GF-D8 (cell line): Measurements from ENCODE around the gene NCMAP.
"Not testable (repeated sequence)": the region's sequence is repeated elsewhere in the genome, so short reads cannot be mapped to it uniquely, and the experiment has no call there.

ENCODE experiments used
- DNase-seq: peaks from one replicate; lab custom pipeline; 2025; lab: John Stamatoyannopoulos, UW

NCMAP gene

DNA sequence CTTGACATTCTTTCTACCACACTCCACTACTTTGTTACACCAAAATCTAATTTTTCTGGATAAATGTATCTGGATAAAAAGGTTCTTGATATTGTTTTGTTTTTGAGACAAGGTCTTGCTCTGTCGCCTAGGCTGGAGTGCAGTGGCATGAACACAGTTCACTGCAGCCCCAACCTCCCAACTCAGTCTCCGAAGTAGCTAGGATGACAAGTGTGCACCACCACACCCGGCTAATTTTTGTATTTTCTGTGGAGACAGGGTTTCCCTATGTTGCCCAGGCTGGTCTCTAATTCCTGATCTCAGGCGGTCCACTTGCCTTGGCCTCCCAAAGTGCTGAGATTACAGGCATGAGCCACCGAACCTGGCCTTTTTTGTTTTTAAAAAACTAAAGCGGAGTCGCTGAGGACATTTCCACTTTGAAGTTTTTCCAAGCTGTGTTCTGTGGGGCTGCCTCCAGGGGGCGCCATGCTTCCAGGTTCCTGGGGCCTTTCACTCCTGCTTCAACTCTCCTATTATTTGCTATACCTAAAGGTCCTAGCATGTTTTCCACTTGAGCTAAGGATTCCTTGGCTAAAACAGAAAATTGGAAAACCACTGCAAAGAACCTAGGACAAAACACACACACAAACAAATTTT, 14.1 kb upstream of the NCMAP start:
- DNase-seq = no peak

DNA sequence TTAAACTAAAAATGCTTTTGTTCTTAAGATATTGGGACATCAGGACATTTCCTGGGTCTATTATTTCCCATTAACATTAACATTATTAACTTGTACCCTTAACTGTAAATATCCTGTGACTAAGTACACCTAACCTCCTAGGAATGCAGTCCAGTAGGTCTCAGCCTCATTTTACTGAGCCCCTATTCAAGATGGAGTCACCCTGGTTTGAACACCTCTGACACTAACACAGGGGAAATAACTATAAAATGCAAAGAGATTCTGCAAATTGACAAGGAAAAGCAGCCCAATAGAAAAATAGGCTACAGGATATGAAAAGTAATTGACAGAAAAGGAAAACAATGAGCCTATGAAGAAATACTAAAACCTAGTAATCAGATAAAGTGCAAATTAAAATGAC, 11.6 kb upstream of the NCMAP start:
- no peak for DNase-seq

DNA sequence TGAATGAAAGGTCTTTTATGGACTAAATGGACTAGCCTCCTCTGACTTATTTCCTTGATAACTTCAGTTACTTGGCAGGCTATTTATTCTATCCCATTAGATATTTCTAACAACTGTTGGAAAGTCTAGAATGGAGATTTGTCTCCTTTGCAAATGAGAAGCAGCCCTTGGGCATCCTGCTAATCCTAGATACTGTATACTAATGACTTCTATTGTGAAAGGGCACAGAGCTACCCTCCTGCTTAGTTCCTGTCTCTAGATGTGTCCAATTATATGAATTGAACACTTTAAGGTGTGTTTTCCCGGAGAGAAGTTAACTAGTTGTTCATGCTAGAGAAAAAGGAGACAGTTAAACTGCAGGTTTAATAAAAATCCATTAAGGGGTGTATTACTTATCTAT, 10.2 kb upstream of the NCMAP start:
- DNase-seq = no peak

DNA sequence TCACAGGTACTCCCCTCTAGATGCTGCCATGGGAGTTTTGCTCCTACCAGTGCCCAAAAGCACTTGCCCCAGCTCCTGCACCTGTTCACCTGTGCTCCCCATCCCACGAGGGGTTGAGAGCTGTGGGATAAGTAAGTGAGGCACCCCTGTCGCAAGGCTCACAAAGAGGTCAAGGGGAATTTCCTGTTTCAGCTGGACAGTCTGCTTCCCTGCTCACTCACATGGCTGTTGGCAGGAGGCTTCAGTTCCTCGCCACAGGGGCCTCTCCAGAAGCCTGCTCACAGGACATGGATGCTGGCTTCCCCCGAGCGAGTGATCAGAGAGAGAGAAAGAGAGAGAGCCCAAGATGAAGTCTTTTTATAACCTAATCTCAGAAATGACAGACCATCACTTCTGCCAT, 8.7 kb upstream of the NCMAP start:
- DNase-seq = no peak

DNA sequence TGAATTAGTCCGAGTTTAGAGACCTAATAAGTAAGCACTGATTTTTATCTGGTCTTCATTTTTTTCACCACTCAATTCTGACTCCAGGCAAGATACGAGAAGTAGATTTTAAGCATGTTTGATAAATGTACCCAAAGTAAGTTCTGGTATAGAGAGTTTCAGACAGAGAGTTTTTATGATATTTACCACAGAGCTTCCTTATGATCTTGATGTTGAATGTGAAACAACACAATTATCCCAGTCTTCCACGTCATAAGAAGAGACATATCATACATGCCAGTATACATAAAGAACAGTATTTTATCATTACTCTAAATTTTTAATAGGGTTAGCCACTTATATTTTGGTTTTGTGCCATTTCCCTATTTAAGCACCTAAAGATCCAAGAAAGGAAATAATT, 7.8 kb upstream of the NCMAP start:
- no peak for DNase-seq

DNA sequence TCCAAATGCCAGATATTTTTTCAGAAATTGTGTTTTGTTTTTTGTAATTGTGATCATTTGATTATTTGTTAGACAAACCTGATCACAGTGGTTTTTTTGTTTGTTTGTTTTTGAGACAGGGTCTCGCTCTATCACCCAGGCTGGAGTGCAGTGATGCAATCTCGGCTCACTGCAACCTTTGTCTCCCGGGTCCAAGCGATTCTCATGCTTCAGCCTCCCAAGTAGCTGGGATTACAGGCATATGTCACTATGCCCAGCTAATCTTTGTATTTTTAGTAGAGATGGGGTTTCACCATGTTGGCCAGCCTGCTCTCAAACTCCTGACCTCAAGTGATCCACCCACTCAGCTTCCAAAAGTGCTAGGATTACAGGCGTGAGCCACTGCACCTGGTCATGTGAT, 6.7 kb upstream of the NCMAP start:
- not testable (repeated sequence) for DNase-seq

DNA sequence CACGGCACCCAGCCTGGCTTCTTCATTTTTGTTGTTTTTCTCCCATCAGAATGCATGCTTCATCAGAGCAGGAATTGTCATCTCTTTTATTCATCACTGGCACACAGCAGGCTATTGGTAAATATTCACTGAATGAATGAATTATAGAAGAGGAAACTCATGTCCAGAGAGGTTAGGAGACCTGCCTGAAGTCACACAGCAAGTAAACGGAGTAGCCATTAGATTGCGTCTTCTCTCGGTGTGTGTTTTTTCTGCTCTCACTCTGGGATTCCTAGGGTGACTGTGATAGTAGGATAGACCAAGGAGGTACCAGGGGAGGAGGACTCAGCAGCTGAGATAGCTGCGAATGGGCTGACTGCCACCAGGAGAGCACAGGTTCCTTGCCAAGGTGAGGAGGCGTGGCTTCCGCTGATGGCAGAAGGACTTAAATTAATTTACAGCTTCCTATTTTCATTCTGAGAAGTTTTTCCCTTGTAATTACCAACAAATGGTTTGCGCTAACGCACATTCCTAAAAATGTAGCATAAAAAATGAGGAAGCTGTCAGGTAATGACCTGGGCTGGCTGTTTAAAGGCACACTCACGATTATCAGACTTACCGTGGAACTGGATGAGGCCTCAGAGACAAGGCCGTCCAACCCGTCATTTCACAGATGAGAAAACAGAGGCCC, 4.5 kb upstream of the NCMAP start:
- DNase-seq = no peak

DNA sequence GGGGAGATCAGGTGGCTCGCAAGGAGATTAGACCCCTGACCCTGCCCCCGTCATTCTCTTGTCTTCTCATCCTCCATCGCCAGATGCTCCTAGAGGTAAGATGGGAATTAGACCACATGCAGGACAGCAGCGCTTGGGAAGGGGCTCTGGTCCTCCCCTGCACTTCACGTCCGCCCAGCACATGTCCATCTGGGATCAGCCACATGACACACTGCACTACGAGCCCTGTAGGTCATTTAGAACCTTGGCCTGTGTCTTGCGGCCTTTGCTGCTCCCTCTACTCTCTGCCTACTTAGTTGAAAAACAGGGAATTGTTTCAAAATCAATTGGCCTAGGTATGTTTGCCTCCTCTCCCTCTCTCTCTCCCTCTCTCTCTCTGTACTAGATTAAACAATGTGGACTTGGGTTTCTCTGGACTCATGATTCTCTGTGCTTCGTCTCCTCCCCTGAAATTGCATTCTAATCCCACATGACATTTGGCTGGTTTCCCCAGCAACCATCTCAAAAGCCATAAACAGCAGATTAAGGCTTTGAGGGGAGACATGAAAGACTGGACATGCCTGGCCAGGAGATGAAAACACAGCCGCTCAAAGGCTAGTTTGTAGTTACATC, 3.8 kb upstream of the NCMAP start:
- DNase-seq = no peak

DNA sequence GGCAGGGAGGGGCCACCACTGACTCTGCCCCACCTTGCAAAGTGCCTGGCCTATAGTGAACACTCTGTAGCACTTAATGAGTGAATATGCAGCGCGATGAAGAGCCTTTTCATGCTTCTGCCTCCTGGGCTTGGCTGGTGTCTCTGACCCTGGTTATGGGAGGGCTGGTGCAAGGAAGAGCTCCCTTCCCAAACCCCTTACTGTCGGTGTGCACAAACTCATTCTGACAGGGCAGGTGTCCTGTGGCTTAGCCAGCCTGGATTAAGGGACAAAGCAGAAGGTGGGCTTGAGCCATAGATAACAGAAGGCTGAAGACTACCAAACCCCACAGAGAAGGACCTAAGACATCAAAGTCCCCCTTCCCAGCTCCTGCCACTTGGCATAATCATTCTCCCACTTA, 2.0 kb upstream of the NCMAP start:
- DNase-seq = no peak

DNA sequence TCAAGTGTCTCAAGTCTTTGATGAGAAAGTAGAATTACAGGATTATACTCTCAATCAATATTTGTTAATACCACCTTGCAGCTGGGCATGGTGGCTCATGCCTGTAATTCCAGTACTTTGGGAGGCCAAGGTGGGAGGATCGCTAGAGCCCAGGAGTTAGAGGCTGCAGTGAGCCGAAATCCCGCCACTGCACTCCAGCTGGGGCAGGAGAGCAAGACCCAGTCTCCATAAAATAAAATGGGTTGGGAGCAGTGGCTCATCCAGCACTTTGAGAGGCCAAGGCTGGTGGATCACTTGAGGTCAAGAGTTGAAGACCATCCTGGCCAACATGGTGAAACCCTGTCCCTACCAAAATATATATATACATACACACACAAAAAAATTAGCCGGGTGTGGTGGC, 1.2 kb upstream of the NCMAP start:
- no peak for DNase-seq

DNA sequence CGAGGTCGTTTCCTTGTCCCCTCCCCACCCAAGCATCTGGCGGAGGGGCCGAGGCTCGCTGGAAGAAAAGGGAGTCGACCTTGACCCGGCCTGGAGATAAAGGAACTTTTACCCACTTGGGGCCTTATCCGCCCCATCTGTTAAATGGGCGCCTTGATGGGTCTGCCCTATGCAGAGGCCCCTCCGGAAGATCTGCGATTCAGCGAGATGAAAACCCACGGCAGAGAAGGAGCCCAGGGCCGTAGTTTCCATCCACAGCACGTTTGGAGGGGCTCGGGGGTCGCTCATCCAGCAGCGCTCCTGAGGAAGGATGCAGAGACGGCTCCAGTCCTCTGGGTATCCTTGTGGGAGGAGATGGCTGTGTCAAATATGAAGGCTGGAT, 518 bp downstream of the NCMAP start:
- DNase-seq = no peak

DNA sequence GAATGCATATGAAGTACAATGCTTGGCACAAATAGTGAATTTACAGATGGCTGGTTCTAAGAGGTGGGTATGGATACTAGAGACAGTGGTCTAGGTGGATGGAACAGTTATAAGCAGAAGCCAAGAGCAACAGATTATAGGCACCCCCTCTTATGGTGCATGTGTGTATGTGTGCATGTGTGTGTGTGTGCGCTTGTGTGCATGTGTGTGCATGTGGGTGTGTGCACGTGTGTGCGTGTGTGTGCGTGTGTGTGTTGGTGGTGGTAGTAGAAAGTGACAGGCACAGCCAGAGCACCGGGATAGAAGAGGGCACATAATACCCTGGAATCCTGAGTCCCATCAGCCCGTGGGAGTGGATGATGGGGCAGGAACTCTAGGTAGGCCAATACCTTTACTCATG, 1.3 kb downstream of the NCMAP start:
- DNase-seq = no peak

DNA sequence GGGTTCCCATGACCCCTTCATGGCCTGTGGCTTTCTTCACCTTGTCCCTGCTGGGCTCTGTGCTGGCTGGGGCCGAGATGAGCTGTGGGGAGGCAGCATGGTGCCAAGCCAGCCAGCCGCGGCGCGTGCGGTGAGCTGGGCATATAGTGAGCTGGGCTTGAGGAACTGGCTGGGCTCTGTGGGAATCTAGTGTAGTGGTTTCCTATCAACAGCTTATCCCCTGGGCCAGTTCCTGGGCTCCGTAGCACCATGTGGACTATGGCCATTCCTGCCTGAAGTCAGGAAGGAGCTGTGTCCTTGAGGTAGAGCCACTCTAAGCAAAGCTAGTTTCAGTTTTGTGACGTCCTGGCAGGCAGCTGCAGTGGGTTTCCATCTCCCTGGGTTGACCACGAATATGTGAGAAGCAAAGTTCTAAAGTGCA, 1.8 kb downstream of the NCMAP start:
- no peak for DNase-seq

DNA sequence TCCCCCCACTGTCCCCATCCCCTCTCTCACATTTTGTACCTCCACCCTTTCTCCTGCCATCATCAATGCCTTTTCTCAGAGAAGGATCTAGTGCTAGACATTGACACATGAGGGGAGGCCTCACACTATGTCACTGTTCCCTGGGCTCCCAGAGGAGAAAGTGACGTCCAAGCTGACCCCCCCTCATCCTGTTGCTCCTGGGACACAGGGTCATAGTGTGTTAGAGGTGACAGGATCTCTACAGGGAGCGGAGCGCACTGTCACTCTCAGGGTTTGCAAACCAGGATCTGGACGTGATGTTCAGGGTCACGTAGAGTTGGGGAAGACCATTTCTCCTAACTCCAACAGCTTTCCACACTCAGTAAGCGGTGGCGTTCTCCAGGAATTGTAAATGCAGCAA, 2.6 kb downstream of the NCMAP start:
- no peak for DNase-seq

DNA sequence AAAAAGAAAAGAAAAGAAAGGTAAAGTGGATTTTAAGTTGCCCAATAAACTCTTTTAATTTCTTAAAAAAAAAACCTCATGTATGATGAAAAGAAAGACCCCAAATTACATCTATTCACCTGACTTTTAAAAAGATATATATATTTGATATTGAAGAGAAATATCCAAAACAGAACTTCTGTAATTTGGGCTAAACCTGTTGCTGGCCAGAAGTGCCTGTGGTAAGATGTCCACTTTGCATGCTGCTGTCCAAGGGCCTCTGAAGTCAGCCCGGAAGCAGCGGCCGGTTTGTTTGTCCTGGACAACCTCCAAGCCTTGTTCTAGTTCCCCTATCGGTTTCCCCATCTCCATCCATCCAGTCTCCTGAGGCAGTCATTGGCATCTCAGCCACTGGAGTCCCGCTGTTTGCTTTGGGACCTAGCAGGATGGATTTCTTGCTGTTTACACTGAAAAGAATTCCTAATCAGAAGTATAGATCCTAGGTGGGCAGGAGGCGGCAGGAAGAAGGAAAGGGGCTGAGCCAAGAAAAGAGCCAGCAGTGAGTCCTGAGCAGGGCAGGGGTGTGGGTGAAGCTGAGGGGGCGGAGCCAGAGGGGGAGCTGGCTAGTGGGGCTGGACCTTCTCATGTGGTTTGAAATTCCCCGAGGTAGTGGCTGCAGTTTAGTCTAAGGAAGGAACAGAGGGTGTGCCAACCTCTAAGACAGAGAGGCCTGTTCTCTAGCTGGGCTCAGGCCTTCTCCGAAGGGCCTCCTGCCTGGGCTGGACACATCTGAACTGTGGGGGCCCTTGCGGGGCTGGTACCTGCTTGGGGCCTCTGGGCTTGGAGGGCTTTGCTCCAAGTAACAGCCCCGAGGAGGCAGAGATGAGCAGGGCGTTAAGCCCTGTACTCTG, 3.3 kb downstream of the NCMAP start:
- DNase-seq = no peak

DNA sequence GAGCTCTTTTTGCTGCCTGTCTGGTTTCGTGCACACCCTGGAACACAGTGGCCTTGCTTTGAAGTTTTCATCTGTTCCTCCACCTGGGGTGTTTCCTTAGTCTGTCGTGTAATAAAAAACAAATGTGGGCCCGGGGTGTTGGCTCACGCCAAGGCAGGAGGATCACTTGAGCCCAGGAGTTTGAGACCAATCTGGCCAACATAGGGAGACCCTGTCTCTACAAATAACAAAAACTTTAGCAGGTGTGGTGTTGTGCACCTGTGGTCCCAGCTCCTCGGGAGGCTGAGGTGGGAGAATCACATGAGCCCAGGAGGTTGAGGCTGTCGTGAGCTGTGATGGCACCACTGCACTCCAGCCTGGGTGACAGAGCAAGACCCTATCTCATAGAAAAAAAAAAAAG, 4.5 kb downstream of the NCMAP start:
- no peak for DNase-seq

DNA sequence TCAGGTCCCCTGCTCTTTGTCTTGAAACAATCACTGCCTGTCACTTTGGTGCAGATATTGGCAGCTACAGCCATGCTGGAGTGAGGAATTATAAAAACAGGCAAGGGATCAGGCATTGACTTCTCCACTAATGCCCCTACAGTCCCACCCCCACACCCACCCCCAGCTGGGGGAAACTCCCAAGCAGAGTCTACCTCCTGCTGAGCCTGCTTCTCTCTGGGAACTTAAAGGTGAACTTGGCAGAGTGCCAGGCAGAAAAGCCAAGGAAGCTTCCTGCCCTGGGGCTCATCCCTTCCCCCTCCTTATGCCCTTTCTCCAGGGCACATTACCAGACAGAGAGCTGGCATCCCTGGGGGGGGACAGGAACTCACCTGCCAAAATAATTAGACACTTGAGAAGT, 6.7 kb downstream of the NCMAP start:
- no peak for DNase-seq

DNA sequence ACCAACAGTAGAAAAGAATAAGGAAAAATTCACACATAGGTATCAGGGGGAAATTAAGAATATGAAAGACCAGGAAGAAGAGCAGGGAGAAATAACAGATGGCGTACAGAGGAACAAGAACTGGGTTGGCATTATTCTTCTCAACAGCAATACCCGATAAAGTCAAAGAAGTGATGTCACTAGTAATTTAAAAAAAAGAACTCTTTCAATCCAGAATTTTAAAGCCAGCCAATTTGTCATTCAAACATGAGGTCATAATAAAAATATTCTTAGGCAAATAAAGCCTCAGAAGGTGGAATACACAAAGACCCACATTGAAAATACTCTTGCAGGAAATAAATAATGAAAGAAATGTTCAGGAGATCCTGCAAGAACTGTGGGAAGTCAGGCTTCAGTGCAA, 8.8 kb downstream of the NCMAP start:
- no peak for DNase-seq

DNA sequence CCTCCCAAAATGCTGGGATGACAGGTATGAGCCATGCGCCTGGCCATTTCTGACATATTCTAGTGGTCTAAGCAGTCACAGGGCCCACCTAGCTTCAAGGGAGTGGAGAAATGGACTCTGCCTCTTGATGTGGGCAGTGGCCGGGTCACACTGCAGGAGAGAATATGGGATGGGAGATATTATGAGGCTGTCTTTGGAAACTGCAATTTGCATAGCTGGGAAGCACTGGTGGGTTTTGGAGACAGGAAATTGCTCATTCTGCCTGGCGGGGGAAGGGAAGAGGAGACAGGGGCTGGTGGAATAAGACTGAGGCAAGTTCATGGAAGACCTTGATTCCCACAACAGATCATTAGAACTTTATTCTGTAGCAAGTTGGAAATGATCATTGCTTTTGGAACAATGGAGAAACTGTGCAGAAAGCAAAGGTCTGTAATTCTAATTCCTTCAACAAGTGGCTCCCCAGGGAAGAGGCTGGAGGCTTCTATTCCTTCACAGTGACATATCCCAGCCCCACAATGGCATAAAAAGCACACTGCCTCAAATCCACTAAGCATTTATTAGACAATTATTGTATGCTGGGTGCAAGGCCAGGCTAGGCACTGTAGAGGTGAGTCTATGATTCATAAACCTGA, 10.5 kb downstream of the NCMAP start:
- DNase-seq = no peak

DNA sequence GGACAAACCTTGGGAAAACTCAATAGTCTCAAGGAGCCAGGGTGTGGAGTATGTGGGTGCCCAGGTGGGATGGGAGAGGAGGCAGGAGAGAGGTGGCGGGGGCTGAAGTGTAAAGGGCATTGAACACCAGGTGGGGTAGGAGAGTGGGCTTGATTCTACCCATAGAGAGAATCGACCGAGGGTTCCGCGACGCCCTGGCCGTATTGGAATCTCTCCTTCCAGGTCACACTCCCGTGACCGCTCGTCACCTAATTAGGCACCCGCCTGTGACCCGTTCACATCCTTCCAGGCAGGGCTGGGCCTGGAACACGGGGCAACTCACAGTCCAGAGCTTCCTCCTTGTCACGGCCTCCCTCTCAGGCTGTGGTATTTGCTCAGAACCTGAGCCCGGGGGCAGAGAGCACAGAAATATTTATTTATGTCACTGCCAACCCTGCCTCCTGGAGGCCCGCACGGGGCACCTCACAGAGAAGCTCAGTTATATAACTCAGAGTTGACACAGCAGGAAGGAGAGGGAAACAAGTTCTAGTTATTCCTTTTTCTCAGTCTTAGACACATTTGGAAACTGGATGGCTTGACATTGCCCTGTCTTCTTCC, 12.0 kb downstream of the NCMAP start:
- no peak for DNase-seq

DNA sequence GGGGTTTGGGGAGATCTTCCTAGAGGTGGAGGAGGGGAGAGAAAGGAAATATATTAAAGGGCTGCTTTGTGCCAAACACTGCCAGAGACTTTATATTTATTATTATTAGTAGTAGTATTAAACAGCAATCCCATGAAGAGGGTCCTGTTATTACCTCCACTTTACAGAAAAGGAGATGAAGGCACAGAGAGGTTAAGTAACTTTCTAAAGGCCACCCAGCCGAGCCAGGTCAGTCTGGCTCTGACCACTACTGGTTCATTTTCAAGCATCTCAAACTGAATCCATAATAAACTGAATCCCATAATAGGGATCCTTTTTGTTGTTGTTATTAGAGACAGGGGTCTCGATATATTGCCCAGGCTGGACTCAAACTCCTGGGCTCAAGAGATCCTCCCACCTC, 12.6 kb downstream of the NCMAP start:
- DNase-seq = no peak
